ENCODE data around the gene KCNQ1.

KCNQ1 gene

DNA sequence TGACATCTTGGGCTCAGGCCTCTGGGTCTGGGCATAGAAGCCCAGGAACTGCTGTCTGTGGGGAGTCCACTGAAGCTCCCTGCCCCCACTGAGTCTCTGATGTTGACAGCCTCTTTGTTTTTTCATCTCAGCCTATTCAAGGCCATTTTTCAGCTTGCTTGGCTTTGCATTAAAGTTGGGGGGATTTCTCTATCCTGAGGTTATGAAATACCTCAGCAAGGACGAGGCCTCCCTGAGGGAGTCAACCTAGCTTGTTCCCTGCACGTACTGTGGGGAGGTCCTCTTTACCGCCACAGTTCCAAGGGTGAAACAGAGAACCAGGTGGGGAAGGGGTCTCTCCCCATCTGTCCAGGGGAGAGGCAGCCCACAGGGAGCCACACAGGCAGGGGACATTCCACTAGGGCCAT, 246.6 kb downstream of the KCNQ1 start:
- H3K9me3 Mint-ChIP-seq: no peaks in the 10 kb centered on the region
- no peak overlapping the region for H3K4me3 Mint-ChIP-seq
- peaks cover 12% of the 10 kb centered on the region for H3K4me1 Mint-ChIP-seq
- ATAC-seq (no peak), DNase-seq (ENCODE audit: low spot score in 2 of 2) (no peak)
- H3K27ac Mint-ChIP-seq: peak overlapping the region; percentile 73
- no peaks in the 10 kb centered on the region for H3K36me3 Mint-ChIP-seq

DNA sequence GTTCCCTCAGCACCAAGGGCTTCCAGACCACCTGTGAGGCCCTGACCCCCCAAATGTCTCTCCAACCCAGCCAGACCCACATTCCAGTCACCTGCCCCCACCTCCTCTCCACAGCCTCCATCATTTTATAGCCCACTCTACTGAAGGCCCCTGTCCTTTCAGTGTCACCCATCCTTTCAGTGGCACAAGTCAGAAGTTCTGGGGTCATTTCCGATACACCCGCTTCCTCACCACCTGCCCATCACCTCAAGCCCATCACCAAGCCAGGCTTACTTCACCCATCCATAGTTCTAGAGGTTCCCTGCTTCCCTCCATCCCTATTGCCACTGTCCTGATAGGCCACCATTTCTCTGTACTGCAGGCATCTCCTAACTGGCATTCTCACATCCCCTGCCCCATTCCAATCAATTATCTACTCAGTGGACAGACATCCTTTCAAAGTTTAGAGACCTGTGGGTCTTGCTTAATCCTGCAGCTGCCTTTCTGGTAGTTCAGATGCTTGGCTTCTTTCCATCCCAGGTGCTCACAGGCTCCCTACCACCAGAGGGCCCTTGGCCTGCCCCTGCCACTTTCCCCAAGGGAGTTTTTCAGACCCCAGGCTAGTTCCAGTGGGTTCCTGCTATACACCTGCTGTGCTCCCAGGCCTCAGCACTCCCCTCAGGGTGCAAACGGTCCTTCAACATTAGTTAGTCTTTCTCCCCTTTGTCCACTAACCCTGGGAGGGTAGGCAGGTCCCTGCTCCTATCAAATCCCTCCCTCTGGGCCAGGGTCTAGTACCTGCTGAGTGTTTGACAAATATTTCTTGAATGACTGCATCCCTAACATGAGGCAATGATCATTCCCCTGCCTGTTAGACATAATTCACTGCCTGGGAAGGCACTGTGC, 247.4 kb downstream of the KCNQ1 start:
- ATAC-seq (no peak), DNase-seq (ENCODE audit: low spot score in 2 of 2) (no peak)
- H3K27ac Mint-ChIP-seq: peak overlapping the region; percentile 73
- no peaks in the 10 kb centered on the region for H3K36me3 Mint-ChIP-seq
- no peaks in the 10 kb centered on the region for H3K9me3 Mint-ChIP-seq
- H3K4me3 Mint-ChIP-seq: no peak overlapping the region
- peaks cover 12% of the 10 kb centered on the region for H3K4me1 Mint-ChIP-seq

GRCh38 chr11:2693271-2694261, 248.8 kb downstream of the KCNQ1 start:
- H3K27ac Mint-ChIP-seq: no peak overlapping the region
- ATAC-seq (no peak), DNase-seq (ENCODE audit: low spot score in 2 of 2) (no peak)
- H3K4me3 Mint-ChIP-seq: no peak overlapping the region
- no peaks in the 10 kb centered on the region for H3K9me3 Mint-ChIP-seq
- H3K4me1 Mint-ChIP-seq: peaks cover 17% of the 10 kb centered on the region
- peaks cover 6% of the 10 kb centered on the region for H3K36me3 Mint-ChIP-seq

- Mint-ChIP-seq H3K36me3 (peaks cover 14% of the 10 kb centered on the region), H3K4me1 (peaks cover 24% of the 10 kb centered on the region), H3K9me3 (no peaks in the 10 kb centered on the region), H3K27ac (no peak overlapping the region), H3K4me3 (no peak overlapping the region)
- DNase-seq (ENCODE audit: low spot score in 2 of 2) (no peak), ATAC-seq (no peak)
Measured at GRCh38 chr11:2694495-2694894, 249.7 kb downstream of the KCNQ1 start.

DNA sequence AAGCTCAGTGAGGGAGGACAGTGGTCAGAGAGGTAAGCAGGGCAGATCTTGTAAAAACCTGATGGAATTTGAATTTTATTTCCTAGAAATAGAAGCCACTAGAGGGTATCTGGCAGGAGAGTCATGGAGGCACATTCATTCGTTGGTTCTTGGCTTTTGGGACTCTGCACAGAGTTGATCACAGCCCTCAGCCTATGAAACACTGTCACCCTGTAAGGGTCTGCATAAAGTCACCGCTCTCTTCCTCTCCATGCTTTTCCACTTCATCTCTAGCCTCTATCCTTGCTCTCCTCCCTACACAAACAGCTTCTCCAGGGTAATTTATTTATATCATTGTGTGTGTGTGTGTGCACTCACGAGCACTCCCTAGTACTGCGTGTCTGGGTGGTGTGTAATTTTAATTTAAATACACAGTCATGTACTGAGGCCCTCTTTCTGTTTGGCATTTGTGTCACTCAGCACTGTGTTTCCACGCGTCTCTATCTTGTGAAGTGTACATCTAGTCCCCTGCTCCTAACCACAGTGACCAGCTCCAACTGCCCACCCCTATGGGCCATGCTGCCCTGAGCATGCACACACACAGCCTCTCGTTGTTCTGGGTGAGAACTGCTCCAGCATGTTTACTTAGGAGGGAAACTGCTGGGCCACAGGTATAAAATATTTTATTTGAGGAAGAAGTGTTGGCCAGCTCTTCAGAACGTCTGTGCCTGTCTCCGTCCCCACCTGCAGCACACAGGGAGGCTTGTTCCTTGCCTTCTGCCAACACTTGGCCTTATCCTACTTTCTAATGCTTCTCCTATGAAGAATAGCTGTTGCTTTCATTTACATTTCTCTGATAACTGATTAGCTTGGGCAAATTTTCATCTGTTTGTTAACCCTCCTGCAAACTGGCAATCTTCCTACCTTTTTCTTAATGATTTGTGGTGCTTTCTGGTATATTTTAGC, 250.5 kb downstream of the KCNQ1 start:
- H3K4me3 Mint-ChIP-seq: no peak overlapping the region
- H3K4me1 Mint-ChIP-seq: peaks cover 24% of the 10 kb centered on the region
- no peak for ATAC-seq
- DNase-seq (ENCODE audit: low spot score in 2 of 2): no peak
- no peak overlapping the region for H3K27ac Mint-ChIP-seq
- H3K36me3 Mint-ChIP-seq: peaks cover 14% of the 10 kb centered on the region
- H3K9me3 Mint-ChIP-seq: no peaks in the 10 kb centered on the region

DNA sequence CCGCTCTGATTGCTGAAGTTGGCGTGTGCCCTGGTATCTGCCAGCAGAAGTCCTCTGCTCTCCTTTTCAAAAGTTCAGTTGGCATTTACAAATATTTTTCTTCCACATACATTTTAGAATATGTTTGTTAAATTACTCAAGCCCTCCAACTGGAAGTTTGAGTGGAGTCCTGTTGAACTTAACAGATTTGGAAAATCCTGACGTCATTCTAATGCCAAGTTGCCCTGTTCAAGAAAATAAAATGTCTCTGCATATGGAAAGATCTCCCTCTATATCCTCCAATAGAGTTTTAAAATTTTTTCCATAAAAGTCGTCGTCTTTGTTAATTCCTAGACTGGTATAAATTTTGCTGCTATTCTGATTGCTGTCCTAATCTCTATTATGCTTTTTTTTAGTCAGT, 251.6 kb downstream of the KCNQ1 start:
- DNase-seq (ENCODE audit: low spot score in 2 of 2): no peak
- Mint-ChIP-seq H3K4me1 (peaks cover 24% of the 10 kb centered on the region), H3K9me3 (no peaks in the 10 kb centered on the region), H3K27ac (no peak overlapping the region), H3K4me3 (no peak overlapping the region), H3K36me3 (peaks cover 14% of the 10 kb centered on the region)
- no peak for ATAC-seq

- Mint-ChIP-seq H3K4me3 (peak overlapping the region; percentile 81), H3K36me3 (peaks cover 14% of the 10 kb centered on the region), H3K4me1 (peaks cover 13% of the 10 kb centered on the region), H3K9me3 (no peaks in the 10 kb centered on the region), H3K27ac (no peak overlapping the region)
- no peak for DNase-seq (ENCODE audit: low spot score in 2 of 2)
- ATAC-seq: no peak
Measured at GRCh38 chr11:2697866-2698265, 253.1 kb downstream of the KCNQ1 start.

DNA sequence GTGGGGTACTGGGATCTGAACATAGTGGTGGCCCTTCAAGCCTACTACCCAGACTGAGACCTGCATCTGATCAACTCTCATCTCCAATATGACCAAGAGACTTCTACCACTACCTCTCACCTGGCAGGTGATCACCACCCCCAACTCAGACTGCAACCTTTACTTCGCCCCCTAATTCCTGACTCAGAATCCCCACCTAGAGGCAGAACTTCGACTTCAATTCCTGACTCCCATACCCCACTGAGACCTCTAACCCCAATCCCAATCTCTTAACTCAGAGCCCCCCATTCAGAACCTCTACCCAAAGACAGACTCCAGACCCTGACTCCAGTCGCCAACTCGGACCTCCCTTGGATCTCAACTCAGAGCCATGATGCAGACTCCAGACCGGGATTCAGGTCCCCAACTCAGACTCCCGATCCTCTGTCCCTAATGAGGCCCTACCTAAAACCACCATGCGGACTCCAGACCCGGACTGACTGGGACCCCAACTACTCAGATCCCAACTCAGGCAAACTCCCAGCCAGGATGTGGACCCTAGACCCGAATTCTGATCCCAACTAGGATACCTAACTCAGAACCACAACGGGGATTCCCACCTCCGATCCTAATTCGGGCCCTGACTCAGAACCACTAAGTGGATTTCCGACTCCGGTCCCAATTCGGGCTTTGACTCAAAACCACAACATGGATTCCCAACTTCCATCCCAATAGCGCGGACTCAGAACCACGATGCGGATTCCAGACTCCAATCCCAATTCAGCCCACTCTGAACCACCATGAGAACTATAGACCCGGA, 253.8 kb downstream of the KCNQ1 start:
- H3K9me3 Mint-ChIP-seq: no peaks in the 10 kb centered on the region
- DNase-seq (ENCODE audit: low spot score in 2 of 2) (no peak), ATAC-seq (no peak)
- peak overlapping the region; percentile 91 for H3K27ac Mint-ChIP-seq
- peak overlapping the region; percentile 81 for H3K4me3 Mint-ChIP-seq
- H3K36me3 Mint-ChIP-seq: peaks cover 14% of the 10 kb centered on the region
- H3K4me1 Mint-ChIP-seq: peaks cover 13% of the 10 kb centered on the region

GRCh38 chr11:2699185-2699530, 254.3 kb downstream of the KCNQ1 start:
- H3K36me3 Mint-ChIP-seq: peaks cover 14% of the 10 kb centered on the region
- DNase-seq (ENCODE audit: low spot score in 2 of 2): no peak
- peak overlapping the region; percentile 81 for H3K4me3 Mint-ChIP-seq
- no peaks in the 10 kb centered on the region for H3K9me3 Mint-ChIP-seq
- H3K4me1 Mint-ChIP-seq: peaks cover 13% of the 10 kb centered on the region
- ATAC-seq: peak; percentile 4
- peak overlapping the region; percentile 91 for H3K27ac Mint-ChIP-seq

DNA sequence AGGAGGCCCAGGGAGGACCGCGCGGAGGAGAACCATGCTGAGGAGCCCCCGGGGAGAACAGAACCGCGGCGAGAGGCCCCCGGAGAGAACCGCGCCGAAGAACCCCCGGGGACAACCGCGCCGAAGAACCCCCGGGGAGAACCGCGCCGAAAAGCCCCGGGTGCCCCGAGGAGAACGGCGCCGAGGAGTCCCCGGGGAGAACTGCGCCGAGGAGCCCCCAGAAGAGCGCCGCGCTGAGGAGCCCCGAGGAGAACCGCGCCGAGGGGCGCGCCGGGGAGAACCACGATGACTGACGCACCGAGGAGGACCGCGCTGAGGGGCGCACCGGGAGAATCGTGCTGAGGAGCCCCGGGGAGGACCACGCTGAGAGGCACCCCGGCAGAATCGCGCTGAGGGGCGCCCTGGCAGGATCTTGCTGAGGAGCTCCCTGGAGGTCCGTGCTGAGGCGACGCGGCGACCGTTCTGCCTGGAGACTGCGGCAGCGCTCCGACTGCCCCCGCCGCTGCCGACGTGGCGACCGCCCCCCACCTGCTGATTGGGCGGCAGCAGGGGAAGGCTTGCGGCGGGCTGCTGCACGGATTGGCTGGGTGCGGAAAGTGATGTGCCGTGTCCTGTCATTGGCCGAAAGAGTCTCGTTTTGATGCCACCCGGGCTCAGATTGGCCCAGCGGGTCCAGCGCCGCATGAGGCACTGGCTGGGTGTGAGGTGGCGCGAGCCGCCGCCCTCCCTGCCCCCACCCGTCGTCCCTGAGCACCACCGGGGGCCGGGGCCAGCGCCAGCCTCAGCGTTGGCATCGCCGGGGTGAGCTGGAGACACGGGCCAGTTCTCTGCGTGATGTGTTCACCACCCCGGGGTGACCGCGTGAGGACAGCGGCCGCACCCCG, 255.0 kb downstream of the KCNQ1 start, which contains the start of gene KCNQ1OT1:
Gene KCNQ1OT1, minus strand, starts transcription at position 464 of the 884 bp plus-strand sequence.
- peaks cover 14% of the 10 kb centered on the region for H3K36me3 Mint-ChIP-seq
- ATAC-seq (peak; percentile 96), DNase-seq (ENCODE audit: low spot score in 2 of 2) (peak; percentile 70 to 92)
- H3K4me1 Mint-ChIP-seq: peaks cover 13% of the 10 kb centered on the region
- H3K9me3 Mint-ChIP-seq: no peaks in the 10 kb centered on the region
- H3K27ac Mint-ChIP-seq: peak within 1 kb of the TSS; percentile 91
- H3K4me3 Mint-ChIP-seq: peak within 1 kb of the TSS; percentile 81

DNA sequence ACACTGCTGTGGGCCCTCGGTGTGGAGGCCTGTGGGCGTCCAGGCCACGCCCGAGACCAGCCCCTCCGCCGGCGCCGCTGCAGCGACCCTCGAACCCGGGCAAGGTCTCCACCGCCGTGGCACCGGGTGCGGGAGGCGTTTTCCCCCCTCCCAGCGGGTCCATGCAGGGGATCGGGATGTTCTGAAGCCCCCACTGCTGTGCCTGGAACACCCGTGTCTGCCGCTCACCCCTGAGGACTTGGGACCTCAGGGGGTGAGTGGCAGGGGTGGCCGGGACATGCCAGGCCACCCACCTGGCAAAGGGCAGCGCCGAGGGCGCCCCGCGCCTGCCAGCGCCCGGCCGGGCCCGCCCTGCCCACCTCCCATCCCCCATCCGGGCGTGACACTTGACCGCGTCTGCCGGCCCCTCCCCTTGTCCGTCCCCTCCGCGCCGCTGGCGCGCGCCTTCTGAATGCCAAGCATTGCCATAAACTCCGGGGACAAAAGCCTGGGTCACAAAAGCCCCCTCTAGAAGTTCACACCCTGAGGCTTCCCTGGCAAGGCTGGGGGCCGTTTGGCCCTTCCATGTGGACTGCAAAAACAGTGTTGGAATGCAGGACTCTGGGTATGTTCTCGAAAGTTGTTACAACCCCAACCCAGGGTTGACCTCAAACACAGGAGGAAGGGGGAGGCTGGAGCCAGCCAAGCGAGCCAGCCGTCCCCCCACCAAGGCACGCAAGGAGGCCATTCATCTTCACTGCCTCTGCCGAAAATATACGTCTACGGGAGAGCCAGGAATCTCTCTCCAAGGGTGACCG, 255.8 kb downstream of the KCNQ1 start:
- H3K9me3 Mint-ChIP-seq: no peaks in the 10 kb centered on the region
- H3K36me3 Mint-ChIP-seq: peaks cover 14% of the 10 kb centered on the region
- H3K27ac Mint-ChIP-seq: peak overlapping the region; percentile 91
- ATAC-seq: peak; percentile 40
- H3K4me3 Mint-ChIP-seq: peak overlapping the region; percentile 81
- DNase-seq (ENCODE audit: low spot score in 2 of 2): peak; percentile 27 to 65
- peaks cover 13% of the 10 kb centered on the region for H3K4me1 Mint-ChIP-seq

GRCh38 chr11:2701230-2701629, 256.4 kb downstream of the KCNQ1 start:
- no peak overlapping the region for H3K27ac Mint-ChIP-seq
- H3K4me3 Mint-ChIP-seq: peak overlapping the region; percentile 81
- H3K36me3 Mint-ChIP-seq: peaks cover 14% of the 10 kb centered on the region

More at GRCh38 chr11:2701230-2701629, 256.4 kb downstream of the KCNQ1 start:
- Mint-ChIP-seq H3K9me3 (no peaks in the 10 kb centered on the region), H3K4me1 (peaks cover 13% of the 10 kb centered on the region)
- ATAC-seq: no peak
- no peak for DNase-seq (ENCODE audit: low spot score in 2 of 2)
